KG1 (cell line): Measurements from ENCODE around the gene GJD2.

Experiments
- DNase-seq: peaks from one replicate; lab custom pipeline; 2025; lab: John Stamatoyannopoulos, UW

GJD2 gene

DNA sequence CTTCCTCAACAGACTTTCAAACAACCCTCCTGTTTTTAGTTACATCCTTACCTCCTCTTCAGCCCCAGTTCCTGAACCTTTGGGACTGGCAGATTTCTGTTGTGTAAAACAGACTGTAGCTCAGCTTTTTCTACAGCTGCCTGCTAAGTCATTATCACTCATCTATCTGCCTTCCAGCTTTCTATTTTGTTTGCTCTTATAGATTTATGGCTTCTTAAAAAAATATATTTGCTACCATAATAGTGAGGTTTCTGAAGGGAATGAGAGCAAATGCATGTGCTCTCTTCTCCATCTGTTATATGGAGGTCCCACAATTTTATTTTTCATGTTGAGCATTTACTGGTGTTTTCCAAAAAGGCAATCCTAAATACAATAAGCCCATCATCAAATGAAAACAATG is 18.2 kb upstream of the GJD2 start:
- DNase-seq = no peak

DNA sequence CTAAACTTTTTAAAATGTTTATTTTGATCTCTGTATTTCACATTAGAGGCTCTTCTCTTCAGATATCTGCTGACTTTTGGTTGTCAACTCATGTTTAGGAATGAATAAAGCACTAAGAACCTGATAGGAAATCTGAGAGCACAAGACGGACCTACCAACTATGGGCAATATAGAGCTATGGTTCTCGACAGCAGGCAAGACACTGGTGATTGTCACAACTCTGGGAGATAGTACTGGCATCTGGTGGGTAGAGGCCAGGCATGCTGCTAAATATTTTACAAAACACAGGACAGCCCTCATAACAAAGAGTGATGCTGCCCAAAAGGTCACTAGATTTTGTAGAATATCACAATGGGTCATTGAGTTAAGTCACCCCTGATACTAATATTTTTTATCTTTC is 17.5 kb upstream of the GJD2 start:
- DNase-seq = no peak

DNA sequence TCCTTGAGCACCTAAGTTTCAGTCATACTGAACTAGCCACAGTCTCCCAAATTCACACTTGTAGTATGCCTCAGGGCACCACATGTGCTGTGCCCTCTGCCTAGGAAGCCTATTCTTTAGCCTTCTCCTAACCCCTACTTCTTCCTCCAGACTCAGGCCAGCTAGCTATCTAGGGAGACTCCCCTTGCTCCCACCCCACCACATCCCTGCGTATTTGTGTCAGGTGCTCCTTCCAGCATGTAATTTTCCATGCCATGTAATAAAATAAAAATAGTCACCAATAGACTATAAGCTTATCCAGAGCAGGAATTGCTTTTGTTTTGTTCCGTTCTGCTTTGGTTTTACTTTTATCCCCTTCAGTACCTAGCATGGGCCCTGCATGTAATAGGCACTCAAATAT is 14.9 kb upstream of the GJD2 start:
- no peak for DNase-seq

- DNase-seq = no peak
These were observed 13.7 kb upstream of the GJD2 start for GRCh38 chr15:34768530-34768929.

- DNase-seq = no peak
These were observed 10.9 kb upstream of the GJD2 start for GRCh38 chr15:34765741-34766140.

DNA sequence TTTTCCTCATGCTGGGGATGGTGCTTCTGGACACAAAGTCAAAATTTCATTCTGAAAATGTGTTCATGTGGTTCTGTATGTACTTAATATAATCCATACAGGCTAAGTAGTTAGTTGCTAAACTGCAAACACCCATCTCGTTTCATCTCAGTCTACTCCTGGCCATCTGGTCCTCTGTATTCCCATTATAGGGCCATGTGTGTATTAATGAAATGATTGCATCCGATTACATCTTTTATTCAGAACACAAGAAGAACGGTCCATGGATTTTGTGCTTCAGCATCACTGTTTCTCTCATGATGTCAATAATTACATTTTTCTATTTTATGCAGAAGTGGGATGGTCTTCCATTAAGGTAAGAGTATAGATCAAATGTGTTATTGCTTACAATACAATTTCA is 6.1 kb upstream of the GJD2 start:
- DNase-seq = no peak

DNA sequence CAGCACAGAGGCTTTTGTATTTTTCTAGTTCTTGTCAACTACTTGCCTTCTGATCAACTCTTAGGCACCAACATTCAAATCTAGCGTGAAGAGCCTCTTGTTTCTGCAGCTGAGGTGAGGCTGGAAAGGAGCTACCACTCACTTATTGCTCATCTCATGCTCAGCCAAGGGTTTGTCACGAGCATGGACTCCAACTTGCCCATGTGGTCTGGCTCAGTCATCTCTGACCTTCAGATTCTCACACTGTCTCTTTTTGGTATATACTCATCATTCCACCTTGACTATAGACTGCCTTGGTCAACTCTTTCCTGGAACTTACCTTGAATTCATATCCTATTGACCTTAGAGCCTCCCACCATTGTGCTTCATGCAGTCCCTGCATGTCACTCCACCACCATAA is 5.2 kb upstream of the GJD2 start:
- no peak for DNase-seq

- no peak for DNase-seq
These were observed 4.5 kb upstream of the GJD2 start for GRCh38 chr15:34759347-34759746.

- DNase-seq = no peak
These were observed 2.5 kb upstream of the GJD2 start for GRCh38 chr15:34757262-34757661.

DNA sequence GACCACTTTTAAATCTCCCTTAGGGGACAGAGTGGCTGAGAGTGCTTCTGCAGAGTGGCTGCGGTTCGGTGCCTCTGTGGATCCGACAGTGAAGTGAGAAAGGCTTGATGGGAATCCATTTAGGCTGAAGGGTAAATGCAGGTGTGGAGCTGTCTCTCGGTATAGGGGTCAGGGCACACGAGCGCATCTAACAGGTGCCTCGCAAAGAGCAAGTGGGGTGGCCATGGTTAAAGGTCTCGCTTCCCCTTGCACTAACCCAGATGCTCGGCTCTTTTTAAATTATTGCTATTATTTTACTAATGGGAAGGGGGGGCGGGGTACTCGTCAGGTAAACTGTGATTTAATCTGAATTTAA is 598 bp upstream of the GJD2 start:
- DNase-seq = no peak

GRCh38 chr15:34754171-34754601 is 612 bp downstream of the GJD2 start:
- DNase-seq = no peak

- no peak for DNase-seq
These were observed 1.4 kb downstream of the GJD2 start for GRCh38 chr15:34753236-34753894.

GRCh38 chr15:34749691-34750090 is 5.1 kb downstream of the GJD2 start:
- DNase-seq = no peak

DNA sequence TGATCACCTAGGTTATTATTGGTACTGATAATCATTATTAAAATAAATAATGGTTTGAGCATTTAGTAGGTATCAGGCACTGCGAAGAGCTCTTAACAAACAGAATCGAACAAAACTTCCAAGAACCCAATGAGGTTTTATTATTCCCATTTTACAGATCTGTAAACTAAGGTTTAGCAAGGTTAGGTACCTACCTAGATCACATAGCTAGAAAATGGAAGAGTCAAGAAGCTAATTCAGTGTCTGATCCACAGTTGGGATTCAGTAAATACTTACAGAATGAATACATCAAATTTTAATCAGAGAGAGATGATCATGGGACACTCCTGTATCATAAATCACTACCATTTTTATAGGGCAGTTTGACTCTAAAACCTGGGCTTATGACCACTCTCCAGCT is 15.5 kb downstream of the GJD2 start:
- no peak for DNase-seq

DNA sequence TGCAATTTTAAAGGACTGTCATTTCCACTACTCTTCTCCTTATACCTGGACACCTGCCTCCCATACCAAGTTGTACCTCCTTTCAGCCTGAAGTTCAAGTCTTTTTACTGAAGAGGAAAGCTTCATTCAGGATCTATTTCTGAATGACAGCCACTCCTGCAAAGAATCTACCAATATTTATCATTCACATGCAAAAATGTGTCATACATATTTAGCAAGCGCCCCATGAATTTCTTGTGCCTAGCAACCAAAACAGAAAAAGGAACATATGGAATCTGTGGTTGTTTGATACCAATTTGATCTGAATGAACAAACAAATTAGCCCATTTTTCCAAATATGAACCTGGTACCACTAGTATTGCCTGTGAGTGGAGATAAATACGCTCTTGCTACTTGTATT is 16.8 kb downstream of the GJD2 start:
- no peak for DNase-seq

DNA sequence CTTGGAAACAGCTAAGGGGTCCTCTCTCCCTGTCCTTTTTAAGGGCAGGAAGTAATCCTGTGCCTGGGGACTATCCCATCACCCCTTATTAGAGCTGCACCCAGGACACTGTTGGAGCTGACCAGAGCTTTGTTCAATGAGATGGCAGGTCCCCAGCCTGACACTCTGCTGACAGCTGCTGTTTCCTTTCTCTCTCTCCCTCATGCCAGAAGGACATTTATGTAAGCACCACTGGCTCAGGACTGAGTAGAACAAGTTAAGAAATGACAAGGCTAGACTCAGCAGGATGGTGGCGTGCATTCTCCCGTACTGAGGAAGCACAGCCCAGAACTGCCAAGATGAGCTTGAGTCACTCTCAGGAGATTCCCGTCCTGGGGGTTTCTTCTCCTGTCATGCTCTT is 17.3 kb downstream of the GJD2 start:
- no peak for DNase-seq

DNA sequence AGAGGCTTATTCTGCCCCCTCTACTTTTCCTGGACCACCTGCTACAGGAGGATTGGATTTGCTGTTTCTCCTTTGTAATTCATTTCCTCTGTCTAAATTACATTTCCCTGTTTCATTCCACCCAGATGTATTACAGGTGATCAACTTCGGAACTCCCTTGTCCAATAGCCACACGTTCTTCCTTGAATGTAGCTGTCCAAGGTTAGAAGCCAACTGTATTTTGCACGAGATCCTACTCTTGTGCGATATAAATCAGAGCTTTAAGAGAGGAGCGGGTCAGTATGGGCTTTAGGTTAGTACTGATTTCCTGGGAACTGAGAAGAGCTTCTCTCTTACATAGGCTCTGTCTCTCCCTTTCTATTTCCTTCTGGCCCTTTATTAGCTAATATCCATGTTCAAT is 20.5 kb downstream of the GJD2 start:
- DNase-seq = no peak

- no peak for DNase-seq
These were observed 21.2 kb downstream of the GJD2 start for GRCh38 chr15:34733621-34734020.

- DNase-seq = no peak
These were observed 22.4 kb downstream of the GJD2 start for GRCh38 chr15:34732430-34732829.

DNA sequence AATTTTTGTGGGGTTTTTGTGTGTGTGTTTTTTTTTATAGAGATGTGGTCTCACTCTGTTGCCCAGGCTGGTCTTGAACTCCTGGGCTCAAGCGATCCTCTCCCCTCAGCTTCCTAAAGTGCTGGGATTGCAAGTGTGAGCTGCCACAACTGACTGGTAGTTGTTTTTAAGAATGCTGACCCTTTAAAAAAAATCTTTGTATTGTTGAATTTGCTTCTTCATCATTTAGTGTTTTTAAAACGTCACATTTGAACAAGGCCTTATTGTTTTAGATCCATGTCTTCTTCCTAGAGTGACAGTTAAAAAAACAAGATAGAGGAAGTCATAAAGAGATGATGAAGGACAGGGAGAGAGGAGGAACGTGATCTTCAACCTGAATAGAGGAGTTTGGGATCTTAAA is 24.1 kb downstream of the GJD2 start:
- DNase-seq = no peak

DNA sequence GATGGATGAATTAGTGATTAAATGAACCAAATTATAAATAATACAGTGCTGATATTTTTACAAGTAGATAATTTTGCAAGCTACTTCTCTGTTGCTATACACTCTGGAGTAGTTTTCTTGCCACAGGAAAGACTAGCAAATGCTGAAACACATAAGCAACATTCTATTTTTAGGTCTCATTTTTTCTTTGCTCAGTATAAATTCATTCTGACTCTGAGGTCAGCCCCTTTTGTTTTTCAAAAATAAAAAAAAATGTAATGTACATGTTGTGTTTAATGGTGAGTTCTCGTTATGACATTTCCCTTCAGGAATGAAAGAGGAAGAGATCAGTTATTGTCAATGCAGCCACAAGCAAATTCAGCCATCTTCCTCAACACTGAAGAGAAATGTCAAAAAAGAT is 24.9 kb downstream of the GJD2 start:
- no peak for DNase-seq

- DNase-seq = no peak
These were observed 25.7 kb downstream of the GJD2 start for GRCh38 chr15:34729056-34729455.

GRCh38 chr15:34726406-34727100 is 28.2 kb downstream of the GJD2 start:
- no peak for DNase-seq

DNA sequence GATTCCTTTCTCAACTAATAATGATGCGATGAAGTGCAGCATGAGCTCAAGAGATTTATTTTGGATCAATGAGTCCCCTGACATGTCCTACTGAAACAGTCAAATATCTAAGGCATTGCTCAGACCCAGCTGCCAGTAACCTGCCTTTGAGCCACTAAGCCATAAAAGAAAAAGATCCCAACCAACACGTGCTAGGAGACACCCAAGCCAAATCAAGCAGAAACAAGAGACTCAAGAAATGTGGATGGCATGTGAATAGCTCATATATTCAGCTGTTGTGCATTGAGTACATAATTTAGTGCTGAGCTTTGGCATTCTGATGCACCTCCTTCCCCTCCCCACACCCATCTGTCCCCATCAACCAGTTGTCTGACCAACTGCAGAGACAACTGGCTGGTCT is 29.2 kb downstream of the GJD2 start:
- DNase-seq = no peak
